Activated CD8-positive, alpha-beta memory T cell treated with anti-CD3 and anti-CD28 coated beads, Interleukin-2, amount 50 U/mL, for 24 hours (primary cell): Measurements from ENCODE around the gene CACNG7.
A peak's percentile ranks its signal among the peaks of the same experiment; 100 is the strongest.

ENCODE experiments used
- DNase-seq: peaks from one replicate; pipeline ENCODE4 v3.0.0-alpha.2; 2020; ENCODE audit errors: extremely low read depth

Gene CACNG7

DNA sequence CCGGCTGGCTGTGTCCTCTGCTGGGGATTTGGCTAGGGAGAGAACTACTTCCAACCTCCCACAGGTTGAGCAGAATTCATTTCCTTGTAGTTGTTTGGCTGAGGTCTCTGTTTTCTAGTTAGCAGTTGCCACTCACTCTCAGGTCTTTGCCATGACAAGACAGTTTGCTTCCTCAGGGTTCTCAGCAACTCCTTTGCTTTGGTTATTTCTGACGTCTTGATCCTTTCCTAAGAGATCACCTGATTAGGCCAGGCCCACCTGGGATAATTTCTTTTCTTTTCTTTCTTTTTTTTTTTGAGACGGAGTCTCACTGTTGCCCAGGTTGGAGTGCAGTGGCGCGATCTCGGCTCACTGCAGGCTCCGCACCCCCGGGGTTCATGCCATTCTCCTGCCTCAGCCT, 44.3 kb downstream of the CACNG7 start:
- DNase-seq, result no peak

DNA sequence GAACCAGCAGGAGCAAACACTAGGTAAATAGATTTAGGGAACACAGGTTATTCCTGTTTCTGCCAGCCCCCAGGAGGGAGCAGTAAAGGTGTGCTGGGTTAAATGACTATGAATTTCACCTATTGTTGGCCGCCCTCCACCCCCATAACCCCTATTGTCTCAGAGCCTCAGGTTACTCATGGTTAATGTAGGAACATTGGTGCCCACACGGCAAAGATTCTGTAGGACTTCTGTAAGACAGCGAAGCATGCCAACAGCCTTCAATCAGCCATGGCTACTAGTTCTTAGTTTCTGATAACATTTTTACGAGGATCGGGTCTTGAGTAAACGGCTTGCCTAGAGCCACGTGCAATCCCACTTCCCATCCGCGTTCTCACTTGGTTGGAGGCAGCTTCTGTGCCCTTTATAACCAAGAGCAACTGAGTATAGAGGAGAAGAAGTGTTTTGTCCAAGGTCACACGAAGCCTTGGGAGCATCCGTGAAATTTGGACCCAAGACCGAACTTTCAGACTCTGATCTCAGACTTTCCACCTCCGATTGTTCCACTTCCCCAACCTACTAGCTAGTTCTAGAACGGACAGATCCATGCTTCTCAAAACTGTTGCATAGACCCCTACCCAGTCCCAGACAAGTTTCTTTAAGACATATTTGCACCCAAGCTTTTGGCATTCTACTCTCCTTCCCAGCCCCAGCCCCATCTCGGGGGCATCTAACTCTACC, 48.5 kb downstream of the CACNG7 start:
- DNase-seq, result no peak

DNA sequence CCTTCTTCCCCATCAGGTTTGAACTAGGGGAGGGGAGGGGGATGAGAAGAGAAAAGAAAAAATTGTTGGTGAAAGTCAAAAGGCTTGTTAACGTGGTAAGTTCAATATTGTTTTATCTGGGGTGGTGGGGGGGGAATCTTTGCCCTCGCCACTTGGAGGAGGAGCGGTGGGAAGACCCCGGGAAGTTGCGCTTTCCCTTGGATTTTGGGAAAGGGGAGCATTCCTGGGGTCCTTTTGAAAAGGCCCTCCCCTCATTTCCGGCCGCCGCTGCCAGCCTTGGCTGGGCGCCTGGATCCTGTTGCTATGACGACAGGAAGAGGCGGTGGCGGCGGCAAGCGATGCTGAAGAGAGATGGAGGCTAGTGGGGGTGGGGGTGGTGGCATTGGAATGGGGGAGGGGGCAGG, 49.1 kb downstream of the CACNG7 start:
- no peak for DNase-seq

GRCh38 chr19:53958823-53959757, 50.0 kb downstream of the CACNG7 start:
- DNase-seq, result no peak

DNA sequence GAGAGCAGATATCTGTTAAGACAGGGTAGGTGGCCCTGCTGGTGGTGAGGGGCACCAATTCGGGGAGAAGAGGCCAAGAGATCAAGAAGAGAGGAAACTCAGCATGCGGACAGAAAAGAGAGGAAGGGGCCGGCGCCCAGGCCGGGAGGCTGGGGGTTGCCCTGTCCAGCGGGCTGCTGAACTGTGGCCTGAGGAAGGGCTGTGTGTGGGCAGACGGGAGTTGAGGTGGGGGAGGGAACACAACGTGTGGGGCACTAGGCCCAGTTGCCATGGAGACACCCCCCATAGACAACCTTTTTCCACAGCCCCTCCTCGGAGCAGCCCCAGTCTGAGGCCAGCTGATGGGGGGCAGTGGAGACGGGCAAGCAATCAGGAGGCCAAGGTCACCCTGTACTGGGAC, 51.1 kb downstream of the CACNG7 start:
- DNase-seq, result no peak

GRCh38 chr19:53960886-53961285, 51.8 kb downstream of the CACNG7 start:
- DNase-seq, result no peak

- no peak for DNase-seq
Observed at GRCh38 chr19:53961523-53962356, 52.7 kb downstream of the CACNG7 start.

DNA sequence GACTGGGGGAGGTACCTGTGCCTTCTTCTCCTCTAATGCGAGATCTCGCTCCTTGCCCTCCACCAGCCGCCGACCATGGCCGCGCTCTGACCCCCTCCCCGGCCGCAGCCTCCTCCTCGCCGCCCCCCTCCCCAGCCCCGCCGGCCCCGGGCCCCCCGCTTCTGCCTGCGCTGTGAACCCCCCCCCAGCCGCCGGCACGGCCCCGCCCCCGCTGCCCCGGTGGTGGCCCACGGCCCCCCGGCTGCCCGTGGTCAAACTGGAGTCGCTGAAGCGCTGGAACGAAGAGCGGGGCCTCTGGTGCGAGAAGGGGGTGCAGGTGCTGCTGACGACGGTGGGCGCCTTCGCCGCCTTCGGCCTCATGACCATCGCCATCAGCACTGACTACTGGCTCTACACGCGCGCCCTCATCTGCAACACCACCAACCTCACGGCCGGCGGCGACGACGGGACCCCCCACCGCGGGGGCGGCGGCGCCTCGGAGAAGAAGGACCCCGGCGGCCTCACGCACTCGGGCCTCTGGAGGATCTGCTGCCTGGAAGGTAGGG, 53.9 kb downstream of the CACNG7 start, which contains the start of gene CACNG8:
TSS of gene CACNG8 (plus strand) at position 51 of the 545 bp plus-strand sequence.
- DNase-seq, result no peak

- no peak for DNase-seq
Observed at GRCh38 chr19:53965091-53965490, 56.0 kb downstream of the CACNG7 start.

DNA sequence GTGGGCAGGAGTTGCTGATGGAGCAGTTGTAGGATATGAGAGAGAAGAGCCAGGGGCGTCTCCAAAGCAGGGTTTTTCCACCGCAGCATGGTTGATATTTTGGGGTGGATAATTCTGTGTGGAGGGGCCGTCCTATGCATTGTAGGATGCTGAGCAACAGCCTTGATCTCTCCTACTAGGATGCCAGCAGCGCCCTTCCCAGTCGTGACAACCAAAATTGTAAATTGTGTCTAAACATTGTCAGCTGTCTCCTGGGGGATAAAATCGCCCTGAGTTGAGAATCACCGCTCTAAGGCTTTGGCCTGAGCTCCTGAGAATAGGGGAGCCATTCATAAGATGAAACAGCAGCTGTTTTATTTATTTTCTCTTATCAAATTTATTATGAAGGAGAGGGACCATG, 57.9 kb downstream of the CACNG7 start:
- no peak for DNase-seq

DNA sequence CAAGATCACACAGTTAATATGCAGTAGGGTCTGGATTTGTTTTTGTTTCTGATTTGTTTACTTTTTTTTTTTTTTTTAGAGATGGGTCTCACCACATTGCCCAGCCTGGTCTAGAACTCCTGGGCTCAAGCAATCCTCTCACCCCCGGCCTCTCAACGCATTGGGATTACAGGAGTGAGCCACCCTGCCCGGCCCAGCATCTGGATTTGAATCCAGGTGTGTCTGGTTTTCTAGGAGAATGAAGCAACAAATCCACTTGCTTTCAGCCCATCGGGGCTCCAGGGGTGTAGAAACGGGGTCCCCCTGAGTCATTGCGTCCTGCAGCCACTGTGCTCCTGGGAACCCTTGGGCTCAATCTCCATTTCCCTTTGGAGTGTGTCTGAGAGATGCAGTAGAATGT, 60.3 kb downstream of the CACNG7 start:
- no peak for DNase-seq

DNA sequence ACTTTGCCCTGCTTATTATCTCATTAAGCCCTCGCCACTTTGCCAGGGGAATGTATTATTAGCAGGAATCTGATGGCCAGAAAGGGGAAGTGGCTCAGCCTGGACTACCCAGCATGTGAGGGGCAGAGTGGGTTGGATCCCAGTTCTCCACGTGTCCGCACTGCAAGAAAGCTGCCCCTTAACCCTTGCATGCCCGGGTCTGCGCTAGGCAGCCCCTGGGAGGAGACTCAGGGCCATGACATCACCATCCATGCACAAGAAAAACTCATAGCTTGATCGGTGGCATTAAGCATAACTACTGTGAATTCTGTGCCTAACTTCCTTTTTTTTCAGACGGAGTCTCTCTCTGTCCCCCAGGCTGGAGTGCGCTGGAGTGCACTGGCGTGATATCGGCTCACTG, 62.6 kb downstream of the CACNG7 start:
- no peak for DNase-seq

DNA sequence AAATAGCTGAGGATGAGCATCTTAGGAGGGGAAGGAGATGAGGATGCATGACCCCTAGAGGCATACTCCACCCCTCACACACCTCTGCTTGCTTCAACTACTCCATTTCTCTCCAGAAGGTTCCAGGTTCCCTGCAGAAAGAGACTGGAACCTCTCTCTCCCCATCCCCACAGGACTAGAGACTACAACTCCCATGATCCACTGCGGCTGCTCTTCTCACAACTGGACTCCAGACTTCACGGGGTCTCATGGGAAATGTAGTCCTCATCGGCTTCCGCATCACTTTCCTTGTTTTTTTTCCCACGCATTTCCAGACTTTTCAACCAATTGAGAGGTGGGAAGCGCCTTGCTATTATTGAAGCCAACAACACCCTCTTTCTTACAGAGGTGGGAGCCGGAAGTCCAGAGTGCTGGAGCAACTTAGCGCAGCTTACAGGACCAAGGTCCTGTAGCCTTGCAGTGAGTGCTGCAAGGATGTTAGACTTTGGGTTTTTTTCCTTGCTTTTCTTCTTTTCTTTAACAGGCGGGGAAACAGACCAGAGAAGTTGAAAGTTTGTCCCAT, 68.4 kb downstream of the CACNG7 start:
- DNase-seq, result peak; percentile 17

- DNase-seq, result no peak
Observed at GRCh38 chr19:53977991-53978731, 69.1 kb downstream of the CACNG7 start.

DNA sequence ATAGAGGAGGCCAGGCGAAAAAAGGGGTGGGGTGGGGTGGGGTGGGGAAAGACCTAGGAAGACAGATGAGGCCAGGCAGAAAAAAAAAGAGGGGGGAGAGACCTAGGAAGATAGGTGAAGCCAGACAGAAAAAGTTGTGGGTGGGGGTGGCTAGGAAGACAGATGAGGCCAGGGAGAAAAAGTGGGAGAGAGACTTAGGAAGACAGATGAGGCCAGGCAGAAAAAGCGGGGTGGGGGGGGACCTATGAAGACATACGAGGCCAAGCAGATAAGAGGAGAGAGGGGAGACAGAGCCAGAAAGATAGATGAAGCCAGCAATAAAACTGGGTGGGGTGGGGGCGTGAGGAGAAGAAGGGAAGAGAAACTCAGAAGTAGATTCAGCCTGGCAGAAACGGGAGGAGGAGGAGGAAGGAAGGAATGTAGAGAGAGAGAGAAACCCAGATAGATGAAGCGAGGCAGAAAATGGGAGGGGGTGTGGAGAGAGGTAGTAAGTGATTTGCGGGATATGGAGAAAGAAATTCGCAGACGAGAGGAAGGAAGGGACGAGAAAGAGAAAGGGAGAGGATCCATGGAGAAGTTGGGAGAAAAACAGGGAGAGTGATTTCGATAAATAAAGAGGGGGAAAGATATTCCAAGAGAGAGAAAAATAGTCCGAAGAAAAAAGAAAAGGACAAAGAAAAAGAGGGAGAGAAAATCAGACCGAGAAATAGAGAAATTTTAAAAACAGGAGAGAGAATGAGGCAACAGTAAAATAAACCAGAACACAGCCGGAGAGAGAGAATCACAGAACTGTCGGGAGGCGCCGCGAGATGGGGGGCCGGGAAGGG, 70.1 kb downstream of the CACNG7 start:
- DNase-seq, result no peak

DNA sequence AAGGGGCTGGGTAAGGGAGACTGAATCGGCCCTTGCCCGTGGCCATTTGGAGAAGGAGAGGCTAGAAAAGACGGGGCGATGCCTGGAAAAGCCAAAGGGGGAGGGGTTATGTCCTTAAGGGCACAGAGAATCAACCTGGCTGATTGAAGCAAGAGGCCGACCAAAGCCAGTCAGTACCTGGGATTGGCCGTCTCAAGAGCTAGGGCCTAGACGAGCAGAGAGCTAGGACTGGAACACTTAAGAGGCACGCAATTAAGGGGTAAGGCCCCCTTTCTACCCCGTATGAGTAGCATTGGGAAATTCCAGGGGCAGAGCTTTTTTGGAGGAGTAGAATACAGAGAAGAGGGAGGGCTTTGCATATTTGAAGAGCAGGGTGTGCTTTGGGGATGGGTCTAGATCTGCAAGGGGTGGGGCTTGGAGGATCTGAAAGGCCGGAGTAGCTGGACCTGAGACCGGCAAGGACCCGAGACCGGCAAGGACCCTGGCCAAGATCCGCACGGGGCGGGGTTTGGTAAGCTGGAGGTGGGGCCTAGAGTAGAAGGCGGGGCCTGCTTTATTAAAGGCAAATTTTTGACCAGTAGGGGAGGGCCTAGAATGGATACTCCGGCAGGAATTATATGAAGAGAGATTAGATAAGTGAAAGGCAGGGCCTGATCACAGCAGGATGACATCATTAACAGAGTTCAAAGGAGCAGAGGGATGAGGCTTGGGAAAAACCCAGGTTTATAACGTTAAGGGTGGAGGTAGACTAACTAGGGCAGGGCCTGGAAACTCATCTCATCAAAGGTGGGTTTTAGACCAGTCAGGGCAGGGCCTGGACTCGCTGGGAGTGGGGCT, 71.7 kb downstream of the CACNG7 start:
- no peak for DNase-seq

DNA sequence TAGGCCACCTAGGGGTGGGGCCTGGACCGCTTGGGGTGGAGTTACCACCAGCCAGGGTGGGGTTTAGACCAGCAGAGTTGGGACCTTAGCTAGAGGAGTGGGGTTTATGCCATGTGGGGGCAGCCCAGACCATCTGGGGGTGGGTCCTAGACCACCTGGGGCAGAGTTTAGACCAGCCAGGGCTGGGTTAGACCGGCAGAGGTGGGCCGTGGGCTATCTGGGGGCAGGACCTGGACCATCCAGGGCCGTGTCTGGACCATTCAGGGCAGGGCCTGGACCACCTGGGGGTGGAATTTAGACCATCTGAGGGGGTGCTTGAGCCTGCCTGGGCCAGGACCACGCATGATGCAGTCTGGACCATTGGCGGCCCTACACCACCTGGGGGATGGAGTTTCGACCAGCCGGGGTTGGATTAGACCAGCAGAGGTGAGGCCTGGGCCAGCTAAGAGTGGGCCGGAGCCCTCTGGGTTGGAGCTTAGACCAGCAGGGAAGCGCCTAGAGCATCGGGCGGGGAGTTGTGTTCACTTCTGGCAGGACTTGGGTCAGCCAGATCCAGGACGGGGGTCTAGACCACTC, 72.4 kb downstream of the CACNG7 start:
- no peak for DNase-seq

- no peak for DNase-seq
Observed at GRCh38 chr19:53982001-53982451, 72.9 kb downstream of the CACNG7 start.
